Peyer's patch (tissue), 4 donors: Measurements from ENCODE around the gene SYNPO2.

ENCODE experiments used
- CTCF ChIP-seq, 6 experiments: fragments of 450-650 bp in 4 of 6; fragments of 200-600 bp in 2 of 6; sonication (generic) in 1 of 6; IDR thresholded peaks; one replicate each; pipeline ENCODE4 v1.5.1; 2017 to 2019; ENCODE audit warnings: antibody characterized with exemption in 6 of 6, mild to moderate bottlenecking in 3 of 6, moderate library complexity in 1 of 6
- POLR2A ChIP-seq, 2 donors: fragments of 450-650 bp; IDR thresholded peaks; one replicate each; pipeline ENCODE4 v1.5.1; 2017; ENCODE audit warnings: antibody characterized with exemption in 2 of 2, mild to moderate bottlenecking in 2 of 2, moderate library complexity in 2 of 2

- TF ChIP-seq POLR2A (IDR thresholded peaks at IDR 0.05) (no peak), CTCF (IDR thresholded peaks at IDR 0.05) (no peak)
These were observed 94.6 kb downstream of the SYNPO2 start for GRCh38 chr4:118983293-118983692.
